Measurements from ENCODE around the gene SNRNP35. TPM values are rescaled to one million over a fixed set of nuclear protein-coding genes. Genes with fewer than 3 reads are reported as not detected.

SNRNP35 gene
- total and polyA plus RNA-seq, 2 donors (not counting 1 experiment from before 2014, with no cell fraction given) = 33.8 to 57.8 TPM

- no peak overlapping the region for H3K4me3 Mint-ChIP-seq
- Histone ChIP-seq H2AFZ (ENCODE audit: insufficient read depth, low read depth, low read length, poor library complexity, severe bottlenecking) (no peak overlapping the region), H3K9me3 (ENCODE audit: control extremely low read depth in 1 of 3, control insufficient read depth in 2 of 3, insufficient read depth in 1 of 3, low read length in 2 of 3) (no peaks in the 10 kb centered on the region), H4K20me1 (ENCODE audit: control insufficient read depth, insufficient read depth, low read length, poor library complexity, severe bottlenecking) (no peaks in the 10 kb centered on the region), H3K4me1 (ENCODE audit: control insufficient read depth in 2 of 2, insufficient read depth in 2 of 2, low read length in 2 of 2) (no peaks in the 10 kb centered on the region), H3K4me2 (replicated peaks; ENCODE audit: low read depth, low read length, poor library complexity, severe bottlenecking) (no peak overlapping the region), H3K4me3 (ENCODE audit: control extremely low read depth in 1 of 5, extremely low read depth in 1 of 5, insufficient read depth in 1 of 5, low read depth in 2 of 5, low read length in 4 of 5) (no peak overlapping the region), H3K36me3 (replicated peaks in 1 of 2; ENCODE audit: control extremely low read depth in 1 of 2, control insufficient read depth in 1 of 2, extremely low read depth in 1 of 2, insufficient read depth in 2 of 2, low read length in 1 of 2) (no peaks in the 10 kb centered on the region), H3K27ac (ENCODE audit: low read length in 2 of 2) (no peak overlapping the region), H3K27me3 (replicated peaks in 1 of 4; ENCODE audit: control extremely low read depth in 1 of 4, control insufficient read depth in 3 of 4, insufficient read depth in 4 of 4, low read length in 3 of 4) (no peaks in the 10 kb centered on the region), H3K79me2 (ENCODE audit: control insufficient read depth, insufficient read depth, low read length) (no peaks in the 10 kb centered on the region), H3K9ac (ENCODE audit: low read length) (no peak overlapping the region)
- DNase-seq (no peak), ATAC-seq (ENCODE audit: low read depth) (no peak)
- H3K27me3 Mint-ChIP-seq = no peaks in the 10 kb centered on the region
- H3K4me1 Mint-ChIP-seq = no peaks in the 10 kb centered on the region
- ChIA-PET CTCF (interaction anchor here (0.6 kb wide), 1 partner anchor 13 kb away, joined by 3 read pairs; no protein-coding TSS in a partner anchor), POLR2A (no interaction called here)
- intact Hi-C loops (cut with micrococcal nuclease) = no loop called here
- H3K27ac Mint-ChIP-seq = no peak overlapping the region
- no peaks in the 10 kb centered on the region for H3K9me3 Mint-ChIP-seq (ENCODE audit: insufficient read depth)
- WGBS (ENCODE audit: insufficient coverage) = 59% methylated on average over 5 of the region's 5 CpGs
- TF ChIP-seq EZH2 (IDR thresholded peaks at IDR 0.05; ENCODE audit: borderline replicate concordance, insufficient read depth, low read depth, low read length, poor library complexity, severe bottlenecking) (no peak), CTCF (IDR thresholded peaks at IDR 0.05) (no peak)
These were observed 32.1 kb downstream of the SNRNP35 start for GRCh38 chr12:123490089-123490488.

- TF ChIP-seq EZH2 (IDR thresholded peaks at IDR 0.05; ENCODE audit: borderline replicate concordance, insufficient read depth, low read depth, low read length, poor library complexity, severe bottlenecking) (no peak), CTCF (IDR thresholded peaks at IDR 0.05) (no peak)
- no peaks in the 10 kb centered on the region for H3K9me3 ChIP-seq (ENCODE audit: control extremely low read depth in 1 of 3, control insufficient read depth in 2 of 3, insufficient read depth in 1 of 3, low read length in 2 of 3)
- H3K27ac Mint-ChIP-seq = no peak overlapping the region
- H3K4me2 ChIP-seq (replicated peaks; ENCODE audit: low read depth, low read length, poor library complexity, severe bottlenecking) = no peak overlapping the region
- H3K4me3 ChIP-seq (ENCODE audit: control extremely low read depth in 1 of 5, extremely low read depth in 1 of 5, insufficient read depth in 1 of 5, low read depth in 2 of 5, low read length in 4 of 5) = no peak overlapping the region
- H3K4me1 ChIP-seq (ENCODE audit: control insufficient read depth in 2 of 2, insufficient read depth in 2 of 2, low read length in 2 of 2) = no peaks in the 10 kb centered on the region
- H3K27me3 Mint-ChIP-seq = no peaks in the 10 kb centered on the region
- ATAC-seq (ENCODE audit: low read depth) (no peak), DNase-seq (no peak)
- no peaks in the 10 kb centered on the region for H3K36me3 ChIP-seq (replicated peaks in 1 of 2; ENCODE audit: control extremely low read depth in 1 of 2, control insufficient read depth in 1 of 2, extremely low read depth in 1 of 2, insufficient read depth in 2 of 2, low read length in 1 of 2)
- 74% methylated on average over 11 of the region's 11 CpGs for WGBS (ENCODE audit: insufficient coverage)
- ChIA-PET CTCF (no interaction called here), POLR2A (no interaction called here)
- intact Hi-C loops (cut with micrococcal nuclease) = no loop called here
- H3K27ac ChIP-seq (ENCODE audit: low read length in 2 of 2) = no peak overlapping the region
- no peak overlapping the region for H3K4me3 Mint-ChIP-seq
- no peaks in the 10 kb centered on the region for H3K9me3 Mint-ChIP-seq (ENCODE audit: insufficient read depth)
- no peak overlapping the region for H2AFZ ChIP-seq (ENCODE audit: insufficient read depth, low read depth, low read length, poor library complexity, severe bottlenecking)
- no peaks in the 10 kb centered on the region for H3K27me3 ChIP-seq (replicated peaks in 1 of 4; ENCODE audit: control extremely low read depth in 1 of 4, control insufficient read depth in 3 of 4, insufficient read depth in 4 of 4, low read length in 3 of 4)
- H3K4me1 Mint-ChIP-seq = no peaks in the 10 kb centered on the region
- no peaks in the 10 kb centered on the region for H4K20me1 ChIP-seq (ENCODE audit: control insufficient read depth, insufficient read depth, low read length, poor library complexity, severe bottlenecking)
- no peak overlapping the region for H3K9ac ChIP-seq (ENCODE audit: low read length)
- H3K79me2 ChIP-seq (ENCODE audit: control insufficient read depth, insufficient read depth, low read length) = no peaks in the 10 kb centered on the region
These were observed 33.1 kb downstream of the SNRNP35 start for GRCh38 chr12:123491056-123491455.
